Mesodermal cell (in vitro differentiated cells): ENCODE results near the gene UCN.
"Not testable (repeated sequence)": the region's sequence is repeated elsewhere in the genome, so short reads cannot be mapped to it uniquely, and the experiment has no call there.

Experiments used
- H3K27ac ChIP-seq: 2 replicates; pipeline ENCODE4 v1.7.0; 2013; ENCODE audit warnings: mild to moderate bottlenecking, low read depth, low read length, moderate library complexity; ENCODE audit not compliant: severe bottlenecking
- H3K36me3 ChIP-seq: 2 replicates; pipeline ENCODE4 v1.7.1; 2013; ENCODE audit warnings: mild to moderate bottlenecking, low read length, moderate library complexity; ENCODE audit not compliant: control insufficient read depth, insufficient read depth
- H3K4me1 ChIP-seq: one replicate; pipeline ENCODE4 v1.7.1; 2013; ENCODE audit warnings: mild to moderate bottlenecking, low read length; ENCODE audit not compliant: insufficient read depth, control insufficient read depth, poor library complexity, severe bottlenecking
- H3K4me3 ChIP-seq: 2 replicates; pipeline ENCODE4 v1.7.0; 2013; ENCODE audit warnings: low read length, control low read depth, mild to moderate bottlenecking; ENCODE audit not compliant: insufficient read depth, poor library complexity, severe bottlenecking; ENCODE audit errors: extremely low read depth
- H3K9me3 ChIP-seq: 2 replicates; pipeline ENCODE4 v1.7.1; 2013; ENCODE audit warnings: mild to moderate bottlenecking, low read length, moderate library complexity; ENCODE audit not compliant: control insufficient read depth
- WGBS, 2 experiments: methylation state at CpG; one replicate each; pipeline ENCODE4 v1.1.5; 2013; ENCODE audit warnings: missing lambda C conversion rate in 2 of 2; ENCODE audit not compliant: insufficient coverage in 2 of 2; 5-methylcytosine and 5-hydroxymethylcytosine counted together

Gene UCN

DNA sequence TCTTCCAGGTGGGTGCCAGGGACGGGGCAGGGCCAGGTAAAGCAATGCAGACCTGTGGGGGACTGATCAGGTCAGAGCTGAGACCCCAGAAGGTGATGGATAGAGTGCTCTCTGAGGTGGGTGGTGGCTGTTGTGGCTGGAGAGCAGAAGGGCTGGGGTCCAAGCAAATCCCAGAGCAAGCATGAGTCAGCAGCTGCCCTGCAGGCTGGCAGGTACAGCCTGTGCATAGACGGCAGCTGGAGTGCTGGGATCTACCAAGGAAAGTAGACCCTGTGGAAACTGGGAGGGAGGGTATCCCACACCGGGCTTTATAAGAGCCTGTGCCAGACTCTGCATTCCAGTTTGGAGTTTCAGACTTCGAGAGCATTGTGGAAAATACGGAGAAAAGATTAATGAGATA, 25.4 kb downstream of the UCN start:
- Histone ChIP-seq H3K4me3 (no peak overlapping the region), H3K4me1 (peaks cover 12% of the 10 kb centered on the region), H3K27ac (no peak overlapping the region), H3K36me3 (no peaks in the 10 kb centered on the region), H3K9me3 (no peaks in the 10 kb centered on the region)
- WGBS, 2 experiments = 11 to 39% methylated on average over 2 to 4 of the region's 5 CpGs

DNA sequence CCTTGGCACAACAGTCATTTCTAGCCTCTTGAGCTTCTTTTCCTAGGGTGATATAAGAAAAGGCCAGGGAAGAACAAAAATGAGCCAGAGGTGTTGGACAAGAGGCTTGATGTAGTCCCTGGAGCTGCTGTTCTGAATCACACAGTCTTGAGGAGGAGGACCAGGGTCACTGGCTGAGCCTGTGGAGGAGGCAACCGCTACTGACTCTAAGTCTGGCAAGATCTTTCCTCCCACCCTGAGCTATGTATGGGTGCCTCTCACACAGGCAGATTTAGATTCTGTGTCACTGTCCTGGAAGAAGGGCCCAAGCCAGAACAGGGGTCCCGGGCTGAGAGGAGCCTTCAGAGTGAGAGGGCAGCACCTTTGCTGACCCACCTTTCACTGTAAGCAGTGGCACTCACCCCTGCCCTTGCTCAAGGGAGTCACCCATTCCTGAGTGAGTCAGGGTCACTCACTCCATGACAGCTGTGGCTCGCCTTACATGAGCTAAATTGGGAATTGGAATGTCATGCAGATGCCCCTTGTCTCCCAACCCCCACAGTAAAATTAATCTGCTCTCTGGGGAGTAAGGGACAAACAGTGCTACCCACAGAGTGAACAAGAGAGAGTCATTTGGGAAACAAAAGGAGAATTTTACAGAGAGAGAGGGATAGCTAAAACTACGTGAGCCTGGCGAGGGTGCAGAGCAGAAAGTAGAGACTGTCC, 26.2 kb downstream of the UCN start, which contains the start of gene TRIM54:
TSS of gene TRIM54 (plus strand) at position 575 of the 705 bp plus-strand sequence. CDS start 303 bp downstream, outside the sequence.
- H3K36me3 ChIP-seq = no peaks in the 10 kb centered on the region
- peaks cover 12% of the 10 kb centered on the region for H3K4me1 ChIP-seq
- H3K4me3 ChIP-seq = no peak within 1 kb of the TSS
- H3K9me3 ChIP-seq = no peaks in the 10 kb centered on the region
- WGBS, 2 experiments = 55 to 57% methylated on average over 4 of the region's 5 CpGs
- no peak within 1 kb of the TSS for H3K27ac ChIP-seq

DNA sequence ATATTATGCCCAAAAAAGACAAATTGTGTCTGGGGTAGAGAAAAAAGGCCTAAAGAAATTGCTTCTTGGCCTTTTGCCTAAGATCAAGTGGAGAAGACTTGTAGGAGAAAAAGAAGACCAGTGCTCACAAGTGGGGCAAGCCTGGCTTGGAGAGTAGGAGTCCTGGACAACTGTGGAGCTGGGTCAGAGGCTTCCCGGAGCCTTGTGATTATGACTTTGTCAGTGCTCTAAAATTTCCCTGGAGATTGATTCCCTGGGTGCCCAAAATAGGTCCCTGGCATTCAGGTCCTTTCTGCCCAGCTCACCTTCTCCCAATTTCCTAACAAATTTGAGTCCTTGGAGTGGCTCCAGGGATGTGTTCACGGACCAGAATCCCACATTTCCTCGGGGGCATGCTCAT, 26.8 kb downstream of the UCN start:
- H3K36me3 ChIP-seq = no peaks in the 10 kb centered on the region
- no peak overlapping the region for H3K27ac ChIP-seq
- H3K9me3 ChIP-seq = no peaks in the 10 kb centered on the region
- H3K4me3 ChIP-seq = no peak overlapping the region
- 95 to 100% methylated on average over 2 to 3 of the region's 3 CpGs for WGBS, 2 experiments
- peaks cover 12% of the 10 kb centered on the region for H3K4me1 ChIP-seq

GRCh38 chr2:27280826-27281225, 27.4 kb downstream of the UCN start:
- Histone ChIP-seq H3K4me1 (peaks cover 12% of the 10 kb centered on the region), H3K9me3 (no peaks in the 10 kb centered on the region), H3K36me3 (no peaks in the 10 kb centered on the region), H3K4me3 (no peak overlapping the region), H3K27ac (no peak overlapping the region)
- WGBS, 2 experiments = 65 to 72% methylated on average over 2 to 3 of the region's 3 CpGs

DNA sequence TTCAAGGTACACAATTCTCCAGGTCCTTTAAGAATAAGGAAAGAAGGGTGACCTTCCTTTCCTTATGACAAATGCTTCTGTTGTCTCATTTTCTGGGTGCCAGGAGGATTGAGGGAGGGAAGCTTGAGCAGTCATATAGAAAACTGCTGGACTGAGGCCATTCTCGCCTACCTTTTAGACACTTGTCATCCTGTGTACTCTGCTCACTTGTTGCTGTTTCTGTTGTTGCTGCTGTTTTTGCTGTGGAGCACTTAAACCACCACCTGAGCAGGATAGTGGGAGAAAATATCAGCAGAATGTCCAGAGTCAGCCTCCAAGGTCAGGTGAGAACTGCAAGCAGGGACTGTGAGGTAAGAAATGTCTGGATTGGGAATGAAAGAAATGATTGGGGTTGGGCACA, 30.2 kb downstream of the UCN start:
- Histone ChIP-seq H3K4me1 (peaks cover 12% of the 10 kb centered on the region), H3K36me3 (no peaks in the 10 kb centered on the region), H3K9me3 (no peaks in the 10 kb centered on the region), H3K4me3 (no peak overlapping the region), H3K27ac (no peak overlapping the region)
- 100% methylated on average over 1 of the region's 1 CpG; no CpG with 5 or more reads in 1 of the 2 experiments for WGBS, 2 experiments

DNA sequence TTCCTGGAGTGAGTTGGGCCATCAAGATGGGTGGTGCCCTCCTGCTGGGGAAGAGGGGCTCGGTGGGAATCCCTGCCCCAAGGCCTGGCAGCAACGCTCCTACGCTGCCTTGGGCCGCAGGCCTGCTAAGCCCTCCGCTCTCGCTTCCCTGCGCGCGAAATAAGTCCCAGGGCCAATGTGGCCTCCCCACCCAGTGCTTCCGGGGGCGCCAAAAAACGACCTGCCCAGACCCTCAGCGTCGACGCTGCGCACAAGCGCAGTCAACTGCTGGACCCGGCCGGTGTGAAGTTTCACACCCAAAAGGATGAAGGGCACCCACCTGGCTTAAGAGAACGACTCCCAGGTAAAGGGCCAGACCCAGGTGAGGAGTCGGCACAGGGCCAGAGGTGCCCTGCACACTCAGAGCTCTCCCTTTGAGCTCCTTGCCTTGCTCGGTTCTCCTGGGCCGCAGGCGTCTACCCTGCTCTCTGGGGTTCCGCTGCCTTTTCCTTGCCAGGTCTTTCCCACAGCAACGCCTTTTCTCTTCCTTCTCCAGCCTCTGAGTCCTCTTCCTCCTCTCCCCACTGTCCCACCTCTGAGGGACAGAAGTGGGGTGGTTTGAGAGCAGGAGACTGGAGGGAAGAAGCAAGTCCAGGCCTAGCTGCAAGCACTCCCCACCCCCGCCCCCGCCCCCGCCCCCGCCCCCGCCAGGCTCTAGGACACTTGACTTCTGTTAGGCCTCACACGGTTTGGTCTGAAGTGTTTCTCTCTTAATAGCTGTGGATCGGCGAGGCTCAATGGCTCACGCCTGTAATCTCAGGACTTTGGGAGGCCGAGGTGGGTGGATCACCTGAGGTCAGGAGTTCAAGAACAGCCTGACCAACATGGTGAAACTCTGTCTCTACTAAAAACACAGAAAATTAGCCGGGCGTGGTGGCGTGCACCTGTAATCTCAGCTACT, 32.8 kb downstream of the UCN start, which contains the start of gene DNAJC5G:
TSS of gene DNAJC5G (plus strand) at position 223 of the 940 bp plus-strand sequence. CDS start 1,296 bp downstream, outside the sequence.
- no peaks in the 10 kb centered on the region for H3K9me3 ChIP-seq
- H3K36me3 ChIP-seq = no peaks in the 10 kb centered on the region
- WGBS, 2 experiments = 87 to 89% methylated on average over 29 to 33 of the region's 39 CpGs
- no peak within 1 kb of the TSS for H3K4me3 ChIP-seq
- no peaks in the 10 kb centered on the region for H3K4me1 ChIP-seq
- no peak within 1 kb of the TSS for H3K27ac ChIP-seq

GRCh38 chr2:27272537-27273522, 35.4 kb downstream of the UCN start:
- H3K4me3 ChIP-seq, H3K4me1 ChIP-seq, H3K27ac ChIP-seq, H3K36me3 ChIP-seq, H3K9me3 ChIP-seq: not testable (repeated sequence)
- 87 to 89% methylated on average over 11 of the region's 15 CpGs for WGBS, 2 experiments

DNA sequence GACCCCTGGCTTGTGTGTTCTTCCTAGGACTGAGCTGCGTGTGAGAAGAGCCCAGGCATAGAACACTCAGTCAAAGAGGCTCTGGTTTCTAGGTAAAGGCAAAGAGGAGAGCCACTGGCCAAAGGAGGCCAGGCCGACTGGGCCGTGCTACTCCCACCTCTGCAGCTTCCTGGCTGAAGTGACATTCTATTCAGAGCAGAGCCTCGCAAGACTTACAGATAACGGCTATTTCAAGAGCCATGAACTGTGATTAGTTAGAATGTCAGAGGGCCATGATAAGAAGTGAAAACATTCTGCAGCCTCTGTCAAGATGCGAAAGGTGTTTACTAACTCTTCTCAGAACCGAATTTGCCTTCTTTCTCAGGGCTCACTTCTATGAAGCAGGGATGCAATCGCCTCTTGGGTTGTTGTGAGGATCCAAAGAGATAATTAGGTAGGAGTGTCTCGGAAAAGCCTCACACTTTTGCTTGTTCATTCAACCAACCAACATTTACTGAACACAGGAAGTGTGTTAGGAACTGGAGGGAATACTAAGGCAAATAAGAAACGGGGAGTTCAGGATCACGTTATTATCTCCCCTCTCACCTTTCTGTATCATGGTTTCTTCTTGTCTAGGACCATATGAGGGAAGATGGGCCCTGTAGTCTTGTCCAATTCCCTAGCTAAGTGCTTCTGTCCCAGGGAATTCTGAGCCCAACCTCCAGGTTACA, 36.5 kb downstream of the UCN start:
- no peak overlapping the region for H3K4me3 ChIP-seq
- no peaks in the 10 kb centered on the region for H3K4me1 ChIP-seq
- no peaks in the 10 kb centered on the region for H3K36me3 ChIP-seq
- H3K27ac ChIP-seq = no peak overlapping the region
- no peaks in the 10 kb centered on the region for H3K9me3 ChIP-seq
- WGBS, 2 experiments = 62 to 67% methylated on average over 5 to 6 of the region's 11 CpGs

- no peak overlapping the region for H3K27ac ChIP-seq
- H3K9me3 ChIP-seq = no peaks in the 10 kb centered on the region
- no peaks in the 10 kb centered on the region for H3K36me3 ChIP-seq
- no peaks in the 10 kb centered on the region for H3K4me1 ChIP-seq
- H3K4me3 ChIP-seq = no peak overlapping the region
- 88 to 100% methylated on average over 1 to 2 of the region's 2 CpGs for WGBS, 2 experiments
These were observed 37.6 kb downstream of the UCN start for GRCh38 chr2:27270670-27271069.
